CD4-positive, alpha-beta T cell treated with Interleukin-12 subunit alpha and Interleukin-12 subunit beta, for 1 hour (primary cell): ENCODE measurements around the gene IGF1R.

Experiments used
- DNase-seq: peaks from one replicate; pipeline ENCODE4 v3.0.0-alpha.2; 2020

Gene IGF1R

DNA sequence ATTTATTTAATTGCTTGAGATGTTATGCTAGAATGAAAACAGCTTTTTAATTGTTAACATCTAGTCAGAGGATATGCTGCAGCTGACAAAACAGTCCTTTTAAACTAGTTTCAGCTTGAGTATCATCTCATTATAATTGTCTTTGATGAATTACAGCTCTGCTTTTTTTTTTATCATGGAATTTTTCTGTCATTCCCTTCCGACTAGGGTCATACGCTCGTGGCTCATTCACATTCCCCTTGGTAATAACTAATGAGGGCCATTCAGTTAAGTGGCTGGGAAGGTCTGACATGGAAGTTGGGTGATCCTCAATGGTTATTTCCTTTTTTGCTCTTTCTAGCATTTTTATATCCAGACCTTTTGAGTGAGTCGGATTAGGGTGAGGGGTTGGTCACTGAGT, 282.2 kb downstream of the IGF1R start:
- no peak for DNase-seq

- no peak for DNase-seq
Observed at GRCh38 chr15:98931004-98931403, 282.7 kb downstream of the IGF1R start.

DNA sequence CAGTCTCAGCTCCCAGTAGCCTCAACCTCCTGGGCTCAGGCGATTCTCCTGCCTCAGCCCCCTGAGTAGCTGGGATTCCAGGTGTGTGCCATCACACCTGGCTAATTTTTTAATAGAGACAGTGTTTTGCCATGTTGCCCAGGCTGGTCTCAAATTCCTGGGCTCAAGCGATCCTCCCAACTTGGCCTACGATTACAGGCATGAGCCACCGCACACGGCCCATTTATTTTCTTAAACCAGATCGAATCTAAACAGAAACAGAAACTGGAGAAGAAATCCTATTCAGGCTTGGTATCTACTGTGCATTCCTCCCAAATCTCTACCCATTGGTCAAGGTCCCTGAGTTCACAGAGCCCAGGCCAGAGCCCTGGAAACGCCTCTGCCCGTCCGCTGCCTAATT, 285.1 kb downstream of the IGF1R start:
- DNase-seq = no peak

DNA sequence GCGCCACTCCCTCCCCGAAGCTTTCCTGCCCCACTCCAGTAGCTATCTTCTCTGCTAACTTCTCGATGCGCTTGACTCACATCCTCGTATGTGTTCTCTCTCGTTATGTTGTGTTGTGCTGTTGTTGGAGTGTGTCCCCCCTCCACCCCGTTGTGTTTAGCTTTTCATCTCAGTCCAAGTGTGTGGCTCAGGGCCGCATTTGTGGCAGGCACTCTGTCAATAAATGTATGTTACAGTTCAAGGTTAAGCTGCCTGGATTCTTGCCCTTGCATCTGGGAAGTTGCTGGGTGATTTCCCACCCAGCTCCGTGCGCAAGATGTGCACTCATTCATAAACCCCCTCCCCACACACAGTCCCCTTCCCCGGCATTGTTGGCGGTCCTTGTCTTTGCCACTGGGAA, 287.4 kb downstream of the IGF1R start:
- no peak for DNase-seq

- no peak for DNase-seq
Observed at GRCh38 chr15:98937413-98938104, 289.2 kb downstream of the IGF1R start.

- DNase-seq = no peak
Observed at GRCh38 chr15:98938105-98938417, 289.7 kb downstream of the IGF1R start.

DNA sequence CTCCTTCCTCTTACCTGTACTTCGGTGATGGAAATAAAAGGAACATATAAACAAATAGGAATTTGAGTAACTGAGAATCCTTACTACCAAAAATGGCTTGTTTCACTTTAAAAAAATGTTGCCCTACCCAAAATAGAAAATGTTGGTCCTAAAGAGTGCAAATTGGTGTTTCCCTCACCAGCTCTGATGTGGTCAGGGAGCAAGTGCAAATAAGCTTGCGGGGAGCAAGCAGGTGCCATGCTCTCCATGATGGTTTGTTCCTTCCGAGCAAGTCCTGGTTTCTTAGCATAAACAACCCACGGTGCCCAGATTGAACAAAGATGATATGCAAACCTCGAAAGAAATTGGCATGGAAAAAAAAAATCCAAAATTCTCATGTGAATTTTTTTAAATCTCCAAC, 290.5 kb downstream of the IGF1R start:
- no peak for DNase-seq

GRCh38 chr15:98939311-98940080, 291.2 kb downstream of the IGF1R start:
- no peak for DNase-seq

DNA sequence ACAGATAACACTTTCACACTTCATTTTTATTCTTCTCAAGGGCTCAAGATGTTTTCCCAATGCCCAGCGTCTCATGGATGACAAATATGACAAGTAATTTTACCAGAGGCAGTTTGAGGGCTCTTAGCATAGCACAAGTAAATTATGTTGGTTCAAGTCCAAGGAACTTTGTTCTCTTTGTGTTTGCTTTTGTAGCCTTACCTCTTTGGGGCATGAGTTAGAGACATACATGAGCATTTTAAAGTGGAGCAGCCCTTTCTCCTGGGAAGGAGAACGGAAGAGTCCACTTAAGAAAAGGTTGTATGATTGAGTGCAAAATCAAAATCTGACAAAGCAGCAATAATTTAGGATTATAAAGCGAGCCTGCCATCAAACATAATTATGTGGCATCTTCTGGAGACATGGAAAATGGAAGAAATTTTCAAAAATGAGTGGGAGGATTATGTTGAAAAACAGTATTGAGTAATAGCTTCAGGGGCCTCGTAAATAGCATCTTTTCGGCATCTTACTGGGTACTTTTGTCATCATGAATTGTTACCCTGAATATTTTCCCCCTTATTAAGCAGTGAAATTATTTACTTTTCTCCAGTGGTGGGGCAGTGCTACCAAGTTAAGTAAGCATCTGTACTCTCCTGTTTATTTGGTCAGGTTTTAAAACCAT, 293.4 kb downstream of the IGF1R start:
- no peak for DNase-seq

- no peak for DNase-seq
Observed at GRCh38 chr15:98942431-98942830, 294.1 kb downstream of the IGF1R start.

- no peak for DNase-seq
Observed at GRCh38 chr15:98943051-98943508, 294.7 kb downstream of the IGF1R start.

GRCh38 chr15:98943601-98944151, 295.3 kb downstream of the IGF1R start:
- no peak for DNase-seq

DNA sequence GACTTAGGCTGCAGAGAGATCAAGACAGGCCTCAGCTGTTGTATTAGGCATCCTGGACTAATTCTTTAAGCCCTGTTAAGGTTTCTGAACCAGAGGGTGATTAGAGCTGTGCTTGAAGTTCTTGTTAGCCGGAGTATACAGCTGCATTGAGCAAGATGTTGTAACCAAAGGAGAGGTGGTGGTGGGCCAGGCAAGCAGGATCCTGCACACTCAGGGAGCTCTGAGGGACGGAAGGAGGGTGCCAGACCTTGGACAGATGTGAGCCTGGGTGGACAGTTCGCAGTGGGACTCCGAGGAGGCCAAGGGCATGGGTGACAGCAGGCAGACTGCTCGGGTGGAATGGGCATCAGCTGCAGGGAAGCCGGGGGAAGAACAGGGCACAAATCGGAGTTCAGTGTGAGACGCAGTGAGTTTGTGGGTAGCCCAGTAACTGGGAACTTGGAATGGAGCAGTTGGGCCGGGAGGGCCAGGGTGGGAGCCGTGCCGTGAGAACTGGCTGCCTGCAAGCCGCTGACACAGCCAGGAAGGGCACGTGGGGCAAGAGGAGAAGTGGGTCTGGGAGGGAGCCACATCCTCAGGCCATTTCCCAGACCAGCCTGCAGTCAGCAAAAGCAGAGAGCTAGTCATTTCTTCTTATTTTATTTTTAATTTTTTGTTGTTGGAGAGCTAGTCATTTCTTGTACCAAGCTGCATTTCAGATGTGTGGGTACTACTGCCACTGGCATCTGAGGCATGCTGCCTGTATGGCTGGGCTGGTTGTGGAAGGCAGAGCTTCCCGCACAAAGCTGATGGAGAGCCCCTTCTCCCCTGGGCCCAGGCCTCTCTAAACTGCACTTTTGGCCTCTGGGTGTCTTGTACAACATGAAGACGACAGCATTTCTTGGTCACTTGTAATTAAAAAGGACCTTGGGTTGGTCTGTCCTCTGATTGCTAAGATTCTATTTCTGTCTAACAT, 298.2 kb downstream of the IGF1R start:
- no peak for DNase-seq

GRCh38 chr15:98948456-98948855, 300.1 kb downstream of the IGF1R start:
- DNase-seq = no peak

GRCh38 chr15:98948941-98949340, 300.6 kb downstream of the IGF1R start:
- DNase-seq = no peak

DNA sequence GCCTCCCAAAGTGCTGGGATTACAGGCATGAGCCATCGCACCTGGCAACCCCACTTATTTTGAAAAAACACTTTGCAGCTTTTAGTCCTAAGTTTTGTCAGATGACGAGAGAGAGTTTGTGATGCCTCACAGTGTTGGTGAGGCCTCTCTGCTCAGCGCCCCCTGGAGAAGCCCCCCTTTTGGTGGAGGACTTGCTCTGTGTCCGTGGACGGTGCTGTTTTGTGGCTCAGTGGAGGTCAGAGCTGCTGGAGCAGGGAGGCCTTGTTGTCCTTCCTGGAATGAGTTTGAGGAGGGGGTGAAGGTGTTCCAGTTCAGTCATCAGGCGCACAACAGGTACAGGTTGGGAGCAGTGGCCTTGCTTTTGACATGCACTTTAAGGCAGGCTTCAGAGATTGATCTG, 301.3 kb downstream of the IGF1R start:
- DNase-seq = no peak

- DNase-seq = no peak
Observed at GRCh38 chr15:98950248-98950647, 301.9 kb downstream of the IGF1R start.

- no peak for DNase-seq
Observed at GRCh38 chr15:98951004-98951403, 302.7 kb downstream of the IGF1R start.

GRCh38 chr15:98951493-98952320, 303.4 kb downstream of the IGF1R start:
- DNase-seq = no peak

- no peak for DNase-seq
Observed at GRCh38 chr15:98952381-98952803, 304.1 kb downstream of the IGF1R start.

DNA sequence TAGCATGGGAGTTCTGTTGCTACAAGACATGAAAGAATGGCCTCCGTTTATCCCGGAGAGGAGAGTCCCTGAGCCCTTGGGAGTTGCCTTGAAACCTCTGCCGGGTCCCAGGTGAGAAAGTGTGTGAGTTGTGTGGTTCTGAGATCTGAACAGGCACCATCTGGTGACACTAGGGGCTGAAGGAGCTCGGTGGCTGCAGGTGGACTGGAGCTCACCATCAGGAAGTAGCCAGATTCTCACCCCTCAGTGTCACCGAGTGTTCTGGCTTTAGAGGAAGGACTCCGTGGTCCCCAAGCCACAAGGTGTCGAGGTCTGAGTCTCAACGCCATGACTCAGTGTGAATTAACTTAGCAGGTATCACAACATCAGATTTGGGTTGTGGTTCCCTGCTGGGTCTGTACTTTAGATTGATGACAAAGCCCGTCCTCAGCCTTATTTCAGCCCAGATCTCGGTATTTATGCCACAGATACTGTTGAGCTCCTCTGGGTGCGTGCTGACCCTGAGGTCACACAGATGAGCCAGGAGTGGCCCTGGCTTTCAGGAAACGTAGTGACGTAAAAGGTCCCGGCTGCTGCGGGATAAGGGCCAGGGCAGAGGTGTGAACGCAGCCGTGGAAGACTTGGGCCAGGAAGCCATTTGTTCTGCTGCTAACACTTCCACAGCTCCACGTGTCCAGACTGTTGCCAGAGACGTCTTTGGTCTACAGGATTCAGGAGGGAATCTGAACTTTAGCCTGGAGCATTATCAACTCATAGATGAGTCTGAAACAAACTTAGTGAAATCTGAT, 304.9 kb downstream of the IGF1R start:
- no peak for DNase-seq
